ENCODE data around the gene CELF4.

The CELF4 gene

DNA sequence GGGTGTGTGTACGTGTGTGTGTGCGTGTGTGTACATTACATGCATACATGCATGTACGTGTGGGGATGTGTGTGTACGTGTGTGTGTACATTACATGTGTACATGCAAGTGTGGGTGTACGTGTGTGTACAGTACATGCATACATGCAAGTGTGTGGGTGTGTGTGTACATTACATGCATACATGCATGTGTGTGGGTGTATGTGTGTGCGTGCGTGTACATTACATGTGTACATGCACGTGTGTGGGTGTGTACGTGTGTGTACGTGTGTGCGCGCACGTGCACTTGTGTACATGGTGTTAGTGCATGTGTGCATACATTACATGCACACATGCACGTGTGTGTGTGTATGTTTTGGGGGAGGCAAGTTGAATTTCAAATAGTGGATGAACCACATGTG lies 300.6 kb downstream of the CELF4 start:
- H3K27ac ChIP-seq, result no peak overlapping the region
- TF ChIP-seq CTCF (conservative IDR thresholded peaks at IDR 0.05) (no peak), ZFX (IDR thresholded peaks at IDR 0.05) (no peak)

DNA sequence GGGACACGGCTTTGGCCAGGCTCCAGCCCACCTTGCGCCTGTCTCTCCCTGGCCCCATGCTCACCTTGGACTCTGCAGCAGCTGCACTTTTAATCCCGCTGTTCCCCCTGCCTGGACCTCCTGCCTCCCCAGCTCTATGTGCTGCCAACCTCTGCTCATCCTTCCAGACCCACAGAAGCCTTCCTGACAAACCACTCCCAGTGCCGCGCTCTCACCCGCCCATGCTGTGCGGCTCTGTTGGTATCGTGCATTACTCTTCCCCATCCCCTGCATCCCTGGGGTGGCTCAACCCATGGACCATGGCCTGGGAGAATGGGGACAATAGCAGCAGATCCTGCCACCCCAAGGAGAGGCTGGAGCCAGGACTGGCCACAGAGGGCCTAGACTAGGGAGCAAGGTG lies 303.6 kb downstream of the CELF4 start:
- H3K27ac ChIP-seq, result no peak overlapping the region
- TF ChIP-seq ZFX (IDR thresholded peaks at IDR 0.05), result no peak
- no peak for TF ChIP-seq CTCF (conservative IDR thresholded peaks at IDR 0.05)

DNA sequence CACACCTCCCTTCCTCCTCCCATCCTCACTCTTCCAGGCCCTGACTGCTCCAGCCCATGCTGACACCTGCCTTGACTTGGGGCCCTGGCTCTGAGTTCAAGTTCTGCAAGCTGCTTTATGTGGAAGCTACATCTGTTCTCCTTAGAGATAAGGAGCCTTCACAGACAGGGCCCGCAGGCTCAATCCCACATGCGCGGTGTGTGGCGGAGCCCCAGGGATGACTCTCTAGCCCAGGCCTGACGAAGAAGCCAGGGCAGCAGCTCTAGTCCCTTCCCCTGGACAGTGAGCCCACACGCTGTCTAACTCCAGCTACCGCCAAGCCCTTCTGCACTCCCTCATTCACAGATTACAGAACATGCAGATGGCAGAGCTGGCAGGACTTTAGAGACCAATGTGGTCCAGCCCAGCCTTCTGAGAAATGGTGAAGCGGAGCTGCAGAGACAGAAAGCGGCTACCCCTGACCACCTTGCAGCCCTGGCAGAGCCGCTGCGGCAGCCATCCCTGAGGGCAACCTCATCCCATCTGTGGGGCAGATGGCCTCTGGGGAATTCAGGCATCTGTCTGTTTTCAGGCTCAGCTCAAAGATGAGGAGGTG lies 304.3 kb downstream of the CELF4 start:
- TF ChIP-seq ZFX (IDR thresholded peaks at IDR 0.05) (no peak), CTCF (conservative IDR thresholded peaks at IDR 0.05) (no peak)
- H3K27ac ChIP-seq, result no peak overlapping the region

DNA sequence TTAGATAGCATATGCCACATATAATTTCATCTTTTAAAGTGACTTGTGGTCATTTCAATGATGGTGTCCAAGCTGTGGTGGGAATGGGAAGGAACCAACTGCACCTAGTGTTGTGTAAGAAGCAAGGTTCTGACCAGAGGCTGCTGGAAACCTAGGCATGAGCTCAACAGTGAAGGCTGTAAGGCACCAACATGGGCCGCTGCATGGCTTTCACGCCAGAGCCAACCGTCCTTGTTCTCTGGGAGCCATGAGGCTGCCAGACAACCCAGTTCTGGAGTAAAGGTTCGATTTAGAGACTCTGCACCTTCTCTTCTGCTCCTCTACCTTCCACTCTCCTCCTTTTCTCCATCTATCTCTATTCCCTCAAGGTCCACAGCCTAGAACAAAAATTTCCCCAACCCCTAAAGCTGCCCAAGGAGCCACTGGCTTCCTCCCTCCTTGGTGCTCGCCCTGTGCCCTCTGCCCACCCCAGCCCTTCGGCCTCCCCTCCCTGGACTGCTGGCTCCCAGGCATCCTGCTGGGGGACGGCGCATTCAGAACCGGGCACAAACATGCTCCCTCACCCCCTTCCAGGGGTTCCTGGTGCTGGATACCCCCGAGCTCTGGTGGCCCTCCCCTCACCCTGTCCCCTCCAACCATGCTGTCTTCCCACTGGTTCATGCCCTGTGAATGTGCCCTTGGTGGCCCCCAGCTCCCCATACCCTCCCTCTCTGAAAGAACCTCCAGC lies 305.1 kb downstream of the CELF4 start:
- TF ChIP-seq ZFX (IDR thresholded peaks at IDR 0.05), result no peak
- H3K27ac ChIP-seq, result no peak overlapping the region

DNA sequence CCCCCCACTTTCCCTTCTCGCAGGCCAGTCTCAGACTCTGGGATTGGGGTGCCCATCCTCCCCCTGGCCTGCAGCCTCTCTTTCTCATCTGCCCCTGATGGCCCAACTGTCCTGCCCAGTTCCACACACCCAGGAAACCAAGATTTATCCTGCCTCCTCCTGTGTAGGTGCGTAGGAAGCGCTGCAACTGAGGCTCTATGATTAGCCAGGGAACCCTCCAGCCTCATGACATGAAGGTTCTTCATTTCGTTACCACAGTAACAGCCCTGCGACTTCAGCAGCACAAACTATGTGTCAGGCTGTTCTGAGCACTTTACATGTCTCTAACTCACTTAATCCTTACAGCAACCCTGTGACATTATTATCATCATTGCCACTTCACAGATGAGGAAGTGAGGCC lies 305.9 kb downstream of the CELF4 start:
- no peak for TF ChIP-seq CTCF (conservative IDR thresholded peaks at IDR 0.05)
- no peak for TF ChIP-seq ZFX (IDR thresholded peaks at IDR 0.05)
- H3K27ac ChIP-seq, result no peak overlapping the region

DNA sequence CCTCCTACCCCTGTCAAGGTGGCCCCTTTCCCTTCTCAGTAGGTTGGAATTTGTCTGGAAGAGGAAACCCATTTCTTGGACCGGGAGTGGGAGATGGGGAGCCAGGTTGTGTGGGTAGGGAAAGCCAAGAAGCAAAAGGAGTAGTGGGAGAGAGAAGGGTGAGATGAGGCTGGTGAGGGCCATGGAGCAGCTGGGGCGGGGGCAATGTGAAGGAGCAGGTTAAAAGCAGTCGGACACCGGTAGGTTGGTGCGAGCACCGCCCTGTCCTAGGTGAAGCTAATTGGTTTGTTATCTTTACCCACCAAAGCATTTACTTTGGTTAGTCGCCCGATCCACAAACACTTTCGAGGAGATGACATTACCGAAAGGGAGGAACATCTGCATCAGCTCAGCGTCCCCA lies 306.8 kb downstream of the CELF4 start:
- H3K27ac ChIP-seq, result no peak overlapping the region
- no peak for TF ChIP-seq ZFX (IDR thresholded peaks at IDR 0.05)
- no peak for TF ChIP-seq CTCF (conservative IDR thresholded peaks at IDR 0.05)

- TF ChIP-seq ZFX (IDR thresholded peaks at IDR 0.05) (no peak), CTCF (conservative IDR thresholded peaks at IDR 0.05) (no peak)
Measured at GRCh38 chr18:37258131-37258530, 307.5 kb downstream of the CELF4 start.

DNA sequence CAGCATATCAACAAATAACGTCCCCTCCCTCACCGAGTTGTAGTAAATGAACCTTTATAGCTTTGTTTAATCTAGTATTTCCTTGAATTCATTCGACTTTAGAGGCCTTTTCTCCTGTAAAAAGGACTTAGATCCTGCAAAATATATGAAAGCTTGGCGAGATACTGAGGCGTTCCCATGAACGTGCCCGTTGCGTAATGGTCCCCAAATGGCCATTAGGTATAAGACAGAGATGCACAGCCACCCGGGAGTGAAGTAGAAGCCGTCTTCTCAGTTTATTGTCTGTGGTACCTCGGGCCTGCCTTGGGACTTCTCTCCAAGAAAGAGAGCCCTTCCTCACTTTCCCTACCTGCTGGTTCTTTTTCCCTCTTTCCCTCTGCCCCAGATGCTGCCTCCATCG lies 310.6 kb downstream of the CELF4 start:
- no peak overlapping the region for H3K27ac ChIP-seq
- TF ChIP-seq CTCF (conservative IDR thresholded peaks at IDR 0.05) (no peak), ZFX (IDR thresholded peaks at IDR 0.05) (no peak)

More at GRCh38 chr18:37258131-37258530, 307.5 kb downstream of the CELF4 start:
- H3K27ac ChIP-seq, result no peak overlapping the region

Measured in C4-2B (cell line).